K562 (cell line): Measurements from ENCODE around the gene MACF1. TPM values are rescaled to one million over a fixed set of nuclear protein-coding genes. Genes with fewer than 3 reads are reported as not detected.
A peak's percentile ranks its signal among the peaks of the same experiment; 100 is the strongest.

Experiments
- CBFA2T3 ChIP-seq: fragments of 450-650 bp; IDR thresholded peaks from 2 replicates; pipeline ENCODE4 v1.6.1; 2017
- ERF ChIP-seq: fragments of 450-650 bp; formaldehyde crosslinking; IDR thresholded peaks from 2 replicates; pipeline ENCODE4 v1.4.0; 2020; ENCODE audit warnings: mild to moderate bottlenecking, mixed read lengths
- KLF13 ChIP-seq: fragments of 450-650 bp; IDR thresholded peaks from 2 replicates; pipeline ENCODE4 v1.6.1; 2016; ENCODE audit warnings: missing genetic modification characterization, low read depth, mild to moderate bottlenecking, missing compliant biosample characterization, moderate library complexity, borderline replicate concordance
- MCM7 ChIP-seq, 2 experiments: fragments of 450-650 bp; IDR thresholded peaks; 2 replicates each; pipeline ENCODE4 v1.6.1; 2016 to 2018
- ZNF707 ChIP-seq: fragments of 250-450 bp; sonication (Bioruptor Pico); conservative IDR thresholded peaks from 2 replicates; pipeline ENCODE4 v1.8.0; 2022; ENCODE audit warnings: inconsistent platforms, mild to moderate bottlenecking, moderate library complexity
- ZNF76 ChIP-seq: fragments of 250-450 bp; sonication (Bioruptor Pico); IDR thresholded peaks from 2 replicates; pipeline ENCODE4 v1.4.0; 2020; ENCODE audit warnings: mild to moderate bottlenecking, moderate library complexity, borderline replicate concordance
- polyA plus RNA-seq, 8 experiments: library from polyadenylated mRNA; depleted of rRNA in 4 of 8; stranded (reverse) in 5 of 8; unstranded in 3 of 8; fragments of >200 nt; fragmentation: Nextera tagmentation in 2 of 8; fragmentation: Illumina TruSeq in 1 of 8; extraction: Ambion mirVana in 2 of 8; extraction: Trizol in 1 of 8; gene quantifications; 2 replicates each; pipeline versions ENCODE4 v1.2.1 to v1.2.3, GENCODE V29; 2011 to 2014; ENCODE audit warnings: inconsistent platforms in 1 of 8, missing spikeins in 1 of 8
- total RNA-seq, 7 experiments: library from RNA; depleted of rRNA in 6 of 7; stranded (reverse); fragments of >200 nt in 6 of 7; fragmentation: Illumina TruSeq in 2 of 7; extraction: Trizol in 2 of 7; gene quantifications; 2 replicates each; pipeline versions ENCODE4 v1.2.1 to v1.2.3, GENCODE V29; 2011 to 2021; ENCODE audit warnings: low replicate concordance in 1 of 7
- TF ChIP-seq, protein P1 (sequence below): fragments of 250-450 bp; sonication (Bioruptor Pico); IDR thresholded peaks from 2 replicates; pipeline ENCODE4 v1.8.0; 2021; ENCODE audit warnings: borderline replicate concordance, mild to moderate bottlenecking, moderate library complexity; ENCODE audit not compliant: poor library complexity, severe bottlenecking
- TF ChIP-seq, protein P2 (sequence below): sonication (generic); formaldehyde crosslinking; IDR thresholded peaks from 2 replicates; pipeline ENCODE4 v1.8.1; 2023; ENCODE audit warnings: mild to moderate bottlenecking, missing genetic modification reagents, moderate library complexity

MACF1 gene
- total and polyA plus RNA-seq, 9 of the 15 experiments (the other 6 are each of a cell fraction or from before 2014, with no cell fraction given), result 13.2 to 232 (median 112) TPM

DNA sequence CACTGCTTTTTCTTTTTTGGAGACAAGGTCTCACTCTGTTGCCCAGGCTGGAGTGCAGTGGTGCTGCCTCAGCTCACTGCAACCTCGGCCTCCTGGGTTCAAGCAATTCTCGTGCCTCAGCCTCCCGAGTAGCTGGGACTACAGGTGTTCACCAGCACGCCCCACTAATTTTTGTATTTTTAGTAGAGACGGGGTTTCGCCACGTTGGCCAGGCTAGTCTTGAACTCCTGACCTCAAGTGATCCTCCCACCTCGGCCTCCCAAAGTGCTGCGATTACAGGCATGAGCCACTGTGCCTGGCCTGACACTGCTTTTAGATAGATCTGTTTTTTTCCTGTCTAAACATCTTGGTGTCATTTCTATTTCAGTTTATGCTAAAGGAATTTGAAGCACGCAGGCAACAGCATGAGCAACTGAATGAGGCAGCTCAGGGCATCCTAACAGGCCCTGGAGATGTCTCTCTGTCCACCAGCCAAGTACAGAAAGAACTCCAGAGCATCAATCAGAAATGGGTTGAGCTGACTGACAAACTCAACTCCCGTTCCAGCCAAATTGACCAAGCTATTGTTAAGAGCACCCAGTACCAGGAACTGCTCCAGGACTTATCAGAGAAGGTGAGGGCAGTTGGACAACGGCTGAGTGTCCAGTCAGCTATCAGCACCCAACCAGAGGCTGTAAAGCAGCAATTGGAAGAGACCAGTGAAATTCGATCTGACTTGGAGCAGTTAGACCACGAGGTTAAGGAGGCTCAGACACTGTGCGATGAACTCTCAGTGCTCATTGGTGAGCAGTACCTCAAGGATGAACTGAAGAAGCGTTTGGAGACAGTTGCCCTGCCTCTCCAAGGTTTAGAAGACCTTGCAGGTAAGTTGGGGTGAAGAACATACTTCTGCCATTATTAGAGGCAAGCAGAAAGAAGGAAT, 180.8 kb downstream of the MACF1 start (continued):
- no peak for TF ChIP-seq KLF13 (tag)
- TF ChIP-seq, protein P1, sequence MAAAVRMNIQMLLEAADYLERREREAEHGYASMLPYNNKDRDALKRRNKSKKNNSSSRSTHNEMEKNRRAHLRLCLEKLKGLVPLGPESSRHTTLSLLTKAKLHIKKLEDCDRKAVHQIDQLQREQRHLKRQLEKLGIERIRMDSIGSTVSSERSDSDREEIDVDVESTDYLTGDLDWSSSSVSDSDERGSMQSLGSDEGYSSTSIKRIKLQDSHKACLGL, result no peak
- TF ChIP-seq ZNF707 (CRISPR knock-in tag), result no peak
- no peak for TF ChIP-seq MCM7 (IDR thresholded peaks at IDR 0.05)
- TF ChIP-seq, protein P2, sequence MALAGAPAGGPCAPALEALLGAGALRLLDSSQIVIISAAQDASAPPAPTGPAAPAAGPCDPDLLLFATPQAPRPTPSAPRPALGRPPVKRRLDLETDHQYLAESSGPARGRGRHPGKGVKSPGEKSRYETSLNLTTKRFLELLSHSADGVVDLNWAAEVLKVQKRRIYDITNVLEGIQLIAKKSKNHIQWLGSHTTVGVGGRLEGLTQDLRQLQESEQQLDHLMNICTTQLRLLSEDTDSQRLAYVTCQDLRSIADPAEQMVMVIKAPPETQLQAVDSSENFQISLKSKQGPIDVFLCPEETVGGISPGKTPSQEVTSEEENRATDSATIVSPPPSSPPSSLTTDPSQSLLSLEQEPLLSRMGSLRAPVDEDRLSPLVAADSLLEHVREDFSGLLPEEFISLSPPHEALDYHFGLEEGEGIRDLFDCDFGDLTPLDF (CRISPR knock-in tag), result no peak; the same call in 1 of the 2 replicates
- peak; percentile 83 for TF ChIP-seq CBFA2T3
- TF ChIP-seq ERF (CRISPR knock-in tag), result no peak
- TF ChIP-seq ZNF76 (CRISPR knock-in tag), result peak; percentile 74; the same call in 1 of the 2 replicates
